Measurements from ENCODE around the gene MAB21L3. TPM values are rescaled to one million over a fixed set of nuclear protein-coding genes. Genes with fewer than 3 reads are reported as not detected.

The MAB21L3 gene
- total RNA-seq, 1 experiment from 2014 or later, result 4.8 TPM

DNA sequence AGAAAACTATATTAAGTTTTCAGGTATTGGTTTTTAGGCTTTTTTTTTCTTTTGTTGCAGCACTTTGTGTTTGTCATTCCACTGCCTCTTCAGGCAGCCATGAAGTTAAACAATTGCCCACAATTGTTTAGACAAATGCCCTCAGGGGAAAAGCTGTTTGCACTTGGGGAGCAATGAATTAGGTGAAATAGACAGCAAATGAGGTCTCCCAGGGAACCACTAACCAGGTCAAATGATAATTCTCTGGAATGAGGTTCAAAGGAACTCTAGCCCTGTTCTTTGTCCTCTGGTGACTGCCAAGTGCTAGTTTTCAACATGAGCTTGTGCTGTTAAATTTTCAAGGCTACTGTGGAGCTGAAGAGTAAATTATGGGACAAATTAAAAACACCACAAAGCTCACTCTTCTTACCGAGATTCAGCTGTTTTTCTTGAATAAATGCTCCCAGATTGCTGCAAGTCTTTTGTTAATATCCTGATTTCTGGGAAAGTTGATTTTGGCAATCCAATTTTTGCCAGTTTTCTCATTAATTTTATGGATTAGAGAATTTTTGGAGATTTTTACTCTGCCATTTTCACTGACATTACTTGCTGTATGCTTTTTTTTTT is 15.1 kb upstream of the MAB21L3 start:
- Histone ChIP-seq H3K4me1 (ENCODE audit: insufficient read depth, low read length, poor library complexity, severe bottlenecking) (no peaks in the 10 kb centered on the region), H3K27me3 (replicated peaks; ENCODE audit: insufficient read depth, low read depth, low read length, poor library complexity) (no peaks in the 10 kb centered on the region), H3K36me3 (ENCODE audit: insufficient read depth, low read length, poor library complexity, severe bottlenecking) (no peaks in the 10 kb centered on the region), H3K27ac (ENCODE audit: low read depth, low read length, poor library complexity, severe bottlenecking) (no peak overlapping the region), H3K4me3 (ENCODE audit: low read depth, low read length, poor library complexity, severe bottlenecking) (no peak overlapping the region), H3K9me3 (ENCODE audit: low read depth, low read length, poor library complexity, severe bottlenecking) (peaks cover 25% of the 10 kb centered on the region)
- intact Hi-C loops (cut with micrococcal nuclease; ENCODE audit: unreplicated experiment), result no loop called here
- no TSS peak for BruUV-seq (replicated peaks)
- no peak for DNase-seq (ENCODE audit: low spot score)
- TF ChIP-seq CTCF (conservative IDR thresholded peaks at IDR 0.05; ENCODE audit: low read depth, low read length) (no peak), EZH2 (IDR thresholded peaks at IDR 0.05; ENCODE audit: borderline replicate concordance, low read depth, low read length, poor library complexity, severe bottlenecking) (no peak)
- POLR2A ChIA-PET (ENCODE audit: low non-redundant PET), result no interaction called here
- CTCF ChIA-PET, result no interaction called here

GRCh38 chr1:116097626-116098025 is 13.6 kb upstream of the MAB21L3 start:
- TF ChIP-seq CTCF (conservative IDR thresholded peaks at IDR 0.05; ENCODE audit: low read depth, low read length), result no peak
- no peak for TF ChIP-seq EZH2 (IDR thresholded peaks at IDR 0.05; ENCODE audit: borderline replicate concordance, low read depth, low read length, poor library complexity, severe bottlenecking)
- intact Hi-C loops (cut with micrococcal nuclease; ENCODE audit: unreplicated experiment), result no loop called here
- POLR2A ChIA-PET (ENCODE audit: low non-redundant PET), result no interaction called here
- no peaks in the 10 kb centered on the region for H3K36me3 ChIP-seq (ENCODE audit: insufficient read depth, low read length, poor library complexity, severe bottlenecking)
- CTCF ChIA-PET, result no interaction called here
- H3K9me3 ChIP-seq (ENCODE audit: low read depth, low read length, poor library complexity, severe bottlenecking), result peaks cover 22% of the 10 kb centered on the region
- H3K27ac ChIP-seq (ENCODE audit: low read depth, low read length, poor library complexity, severe bottlenecking), result no peak overlapping the region
- no peaks in the 10 kb centered on the region for H3K27me3 ChIP-seq (replicated peaks; ENCODE audit: insufficient read depth, low read depth, low read length, poor library complexity)
- no TSS peak for BruUV-seq (replicated peaks)
- H3K4me3 ChIP-seq (ENCODE audit: low read depth, low read length, poor library complexity, severe bottlenecking), result no peak overlapping the region
- DNase-seq (ENCODE audit: low spot score), result no peak
- no peaks in the 10 kb centered on the region for H3K4me1 ChIP-seq (ENCODE audit: insufficient read depth, low read length, poor library complexity, severe bottlenecking)

DNA sequence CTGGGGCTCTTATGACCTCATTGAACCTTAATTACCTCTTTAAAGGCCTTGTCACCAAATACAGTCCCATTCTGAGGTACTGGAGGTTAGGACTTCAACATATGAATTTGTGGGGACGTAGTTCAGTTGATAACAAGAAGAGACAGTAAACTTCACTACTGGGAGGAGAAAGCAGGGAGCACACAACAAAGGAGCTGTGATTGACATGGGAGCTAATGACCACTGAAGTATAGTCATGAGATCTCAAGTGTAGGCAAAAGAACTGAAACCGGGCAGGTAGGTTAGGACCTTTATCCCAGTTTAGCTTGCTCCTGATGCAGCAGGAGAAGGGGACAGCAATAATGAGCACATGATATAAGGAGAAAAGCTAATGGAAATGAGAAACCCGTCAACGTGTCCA is 11.8 kb upstream of the MAB21L3 start:
- CTCF ChIA-PET, result no interaction called here
- Histone ChIP-seq H3K27ac (ENCODE audit: low read depth, low read length, poor library complexity, severe bottlenecking) (no peak overlapping the region), H3K4me1 (ENCODE audit: insufficient read depth, low read length, poor library complexity, severe bottlenecking) (no peaks in the 10 kb centered on the region), H3K36me3 (ENCODE audit: insufficient read depth, low read length, poor library complexity, severe bottlenecking) (no peaks in the 10 kb centered on the region), H3K9me3 (ENCODE audit: low read depth, low read length, poor library complexity, severe bottlenecking) (peaks cover 19% of the 10 kb centered on the region), H3K27me3 (replicated peaks; ENCODE audit: insufficient read depth, low read depth, low read length, poor library complexity) (no peaks in the 10 kb centered on the region), H3K4me3 (ENCODE audit: low read depth, low read length, poor library complexity, severe bottlenecking) (no peak overlapping the region)
- TF ChIP-seq CTCF (conservative IDR thresholded peaks at IDR 0.05; ENCODE audit: low read depth, low read length), result no peak
- TF ChIP-seq EZH2 (IDR thresholded peaks at IDR 0.05; ENCODE audit: borderline replicate concordance, low read depth, low read length, poor library complexity, severe bottlenecking), result no peak
- POLR2A ChIA-PET (ENCODE audit: low non-redundant PET), result no interaction called here
- no TSS peak for BruUV-seq (replicated peaks)
- intact Hi-C loops (cut with micrococcal nuclease; ENCODE audit: unreplicated experiment), result no loop called here
- no peak for DNase-seq (ENCODE audit: low spot score)

All from A673 (cell line).